NCI-H82 treated with DMSO at 0.1 percent for 48 hours (cell line): ENCODE results near the gene C2orf42.
"Not testable (repeated sequence)": the region's sequence is repeated elsewhere in the genome, so short reads cannot be mapped to it uniquely, and the experiment has no call there.

ENCODE experiments used
- DNase-seq: peaks from one replicate; lab custom pipeline; 2025; ENCODE audit not compliant: unreplicated experiment; lab: John Stamatoyannopoulos, UW

Gene C2orf42

GRCh38 chr2:70132244-70133126 is 58.3 kb downstream of the C2orf42 start:
- DNase-seq, result no peak

GRCh38 chr2:70131344-70132143 is 59.3 kb downstream of the C2orf42 start:
- not testable (repeated sequence) for DNase-seq

- DNase-seq, result no peak
These were observed 62.8 kb downstream of the C2orf42 start for GRCh38 chr2:70128005-70128404.

- DNase-seq, result no peak
These were observed 64.4 kb downstream of the C2orf42 start for GRCh38 chr2:70126413-70126812.

GRCh38 chr2:70125498-70125898 is 65.3 kb downstream of the C2orf42 start:
- DNase-seq, result no peak

- DNase-seq, result no peak
These were observed 65.8 kb downstream of the C2orf42 start for GRCh38 chr2:70124983-70125480.

GRCh38 chr2:70123829-70124116 is 67.0 kb downstream of the C2orf42 start:
- no peak for DNase-seq

GRCh38 chr2:70123051-70123828 is 67.6 kb downstream of the C2orf42 start:
- DNase-seq, result no peak

- DNase-seq, result no peak
These were observed 68.3 kb downstream of the C2orf42 start for GRCh38 chr2:70122470-70122869.

- DNase-seq, result peak; percentile 48
These were observed 69.0 kb downstream of the C2orf42 start for GRCh38 chr2:70121627-70122372.

- DNase-seq, result peak; percentile 78
These were observed 71.9 kb downstream of the C2orf42 start for GRCh38 chr2:70118798-70119454.

- peak; percentile 70 for DNase-seq
These were observed 73.8 kb downstream of the C2orf42 start for GRCh38 chr2:70116936-70117552.

- DNase-seq, result no peak
These were observed 75.0 kb downstream of the C2orf42 start for GRCh38 chr2:70115646-70116442.

- DNase-seq, result no peak
These were observed 77.3 kb downstream of the C2orf42 start for GRCh38 chr2:70113359-70114070.

GRCh38 chr2:70111752-70112591 is 78.8 kb downstream of the C2orf42 start:
- no peak for DNase-seq

- DNase-seq, result not testable (repeated sequence)
These were observed 80.4 kb downstream of the C2orf42 start for GRCh38 chr2:70110397-70110796.

GRCh38 chr2:70106138-70106537 is 84.7 kb downstream of the C2orf42 start:
- DNase-seq, result not testable (repeated sequence)
